BJ (cell line): ENCODE data around the gene SYNPO2. TPM values are rescaled to one million over a fixed set of nuclear protein-coding genes. Genes with fewer than 3 reads are reported as not detected.

Experiments
- CTCF ChIA-PET: fragments of 350-600 bp; formaldehyde crosslinking; extraction: SDS; loops from one replicate; lab custom pipeline; 2021; ENCODE audit warnings: antibody characterized with exemption, inconsistent platforms; lab: Yijun Ruan, JAX
- POLR2A ChIA-PET: fragments of 300-600 bp; sonication (Branson Sonifier 250); formaldehyde crosslinking; extraction: SDS; loops from one replicate; lab custom pipeline; 2021; ENCODE audit warnings: antibody characterized with exemption; lab: Charles Lee
- DNase-seq: peaks from one replicate; pipeline ENCODE4 v3.0.0-alpha.2; 2011; ENCODE audit warnings: low read depth
- H3K27me3 ChIP-seq: 2 replicates; pipeline ENCODE4 v1.6.0; 2011; ENCODE audit warnings: low read length; ENCODE audit not compliant: control insufficient read depth, insufficient read depth
- H3K36me3 ChIP-seq: 2 replicates; pipeline ENCODE4 v1.5.1; 2011; ENCODE audit warnings: low read length; ENCODE audit not compliant: control insufficient read depth, insufficient read depth
- H3K4me3 ChIP-seq: 2 replicates; pipeline ENCODE4 v1.5.1; 2011; ENCODE audit warnings: low read depth, mild to moderate bottlenecking, control low read depth, low read length
- CTCF ChIP-seq: IDR thresholded peaks from 2 replicates; pipeline ENCODE4 v1.5.1; 2011; ENCODE audit warnings: low read depth, mild to moderate bottlenecking, control low read depth, inconsistent platforms, low read length, moderate library complexity; ENCODE audit not compliant: insufficient read depth
- polyA plus RNA-seq: library from polyadenylated mRNA; depleted of rRNA; stranded (reverse); fragments of >200 nt; gene quantifications from 2 replicates; pipeline ENCODE4 v1.2.3, GENCODE V29; 2011

The SYNPO2 gene
- polyA plus RNA-seq, 1 experiment: 39.9 TPM

- POLR2A ChIA-PET: no interaction called here
- CTCF ChIA-PET: interaction anchor here (0.6 to 4.8 kb wide), 13 partner anchors 13 to 403 kb away, joined by 3 to 34 read pairs (median 3); partner anchors contain the start of gene SYNPO2
- H3K4me3 ChIP-seq: no peak overlapping the region
Observed at GRCh38 chr4:118968005-118968404, 79.4 kb downstream of the SYNPO2 start.

GRCh38 chr4:118968813-118969212 lies 80.2 kb downstream of the SYNPO2 start:
- ChIA-PET CTCF (interaction anchor here (0.7 to 4.8 kb wide), 14 partner anchors 16 to 589 kb away, joined by 3 to 34 read pairs (median 3); partner anchors contain the start of gene SYNPO2), POLR2A (no interaction called here)
- Histone ChIP-seq H3K4me3 (no peak overlapping the region), H3K27me3 (no peaks in the 10 kb centered on the region), H3K36me3 (no peaks in the 10 kb centered on the region)
- TF ChIP-seq CTCF: no peak
- no peak for DNase-seq

More at GRCh38 chr4:118968005-118968404, 79.4 kb downstream of the SYNPO2 start:
- DNase-seq: peak; percentile 70
- Histone ChIP-seq H3K36me3 (no peaks in the 10 kb centered on the region), H3K27me3 (no peaks in the 10 kb centered on the region)
- TF ChIP-seq CTCF: no peak

- ChIA-PET CTCF (interaction anchor here (0.6 to 4.8 kb wide), 12 partner anchors 10 to 305 kb away, joined by 3 to 34 read pairs (median 4); partner anchors contain the start of gene SYNPO2), POLR2A (no interaction called here)
- H3K36me3 ChIP-seq: no peaks in the 10 kb centered on the region
- no peaks in the 10 kb centered on the region for H3K27me3 ChIP-seq
- peak; percentile 70 for TF ChIP-seq CTCF
- DNase-seq: no peak
- no peak overlapping the region for H3K4me3 ChIP-seq
Observed at GRCh38 chr4:118969359-118969758, 80.7 kb downstream of the SYNPO2 start.

DNA sequence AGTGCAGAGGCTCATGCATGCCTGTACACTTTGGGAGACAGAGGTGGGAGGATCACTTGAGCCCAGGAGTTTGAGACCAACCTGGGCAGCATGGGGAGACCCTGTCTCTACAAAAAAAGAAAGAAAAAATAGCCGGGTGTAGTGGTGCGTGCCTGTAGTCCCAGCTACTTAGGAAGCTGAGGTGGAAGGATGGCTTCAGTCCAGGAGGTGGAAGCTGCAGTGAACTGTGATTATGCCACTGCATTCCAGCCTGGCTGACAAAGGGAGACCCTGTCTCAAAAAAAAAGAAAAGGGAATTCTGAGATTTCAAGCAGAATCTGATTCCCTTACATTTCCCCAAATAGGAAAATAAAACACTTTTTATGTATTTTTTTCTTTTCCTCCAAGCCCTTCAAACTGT lies 83.5 kb downstream of the SYNPO2 start:
- no peak overlapping the region for H3K4me3 ChIP-seq
- POLR2A ChIA-PET: no interaction called here
- no peak for DNase-seq
- no peaks in the 10 kb centered on the region for H3K27me3 ChIP-seq
- no peaks in the 10 kb centered on the region for H3K36me3 ChIP-seq
- no peak for TF ChIP-seq CTCF
- CTCF ChIA-PET: interaction anchor here (0.5 to 1.3 kb wide), 3 partner anchors 9 to 236 kb away, joined by 3 to 6 read pairs (median 4); no protein-coding TSS in a partner anchor

DNA sequence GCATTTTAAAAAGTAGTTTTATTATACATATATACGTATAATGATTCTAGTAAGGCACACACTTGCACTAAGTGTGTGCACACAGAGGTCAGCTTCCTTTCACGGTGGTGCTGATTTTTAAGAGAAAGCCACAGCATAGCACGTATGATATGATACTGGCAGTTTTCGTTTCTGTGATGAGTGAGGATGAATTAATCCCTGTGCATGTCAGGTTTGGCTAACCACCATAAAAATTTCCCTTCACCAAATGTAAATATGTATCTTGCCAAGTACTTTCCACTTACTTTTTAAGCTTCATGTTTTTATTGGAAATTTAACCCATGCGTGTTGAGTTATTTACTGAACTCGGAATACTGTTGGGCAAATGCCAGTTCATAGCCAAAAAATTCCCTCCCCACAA lies 84.6 kb downstream of the SYNPO2 start:
- Histone ChIP-seq H3K36me3 (no peaks in the 10 kb centered on the region), H3K27me3 (no peaks in the 10 kb centered on the region), H3K4me3 (no peak overlapping the region)
- ChIA-PET CTCF (interaction anchor here (0.7 to 1.3 kb wide), 3 partner anchors 8 to 204 kb away, joined by 3 to 6 read pairs (median 3); no protein-coding TSS in a partner anchor), POLR2A (no interaction called here)
- no peak for TF ChIP-seq CTCF
- DNase-seq: no peak
